GM12878 (cell line): ENCODE measurements around the gene TK1. TPM values are rescaled to one million over a fixed set of nuclear protein-coding genes. Genes with fewer than 3 reads are reported as not detected.

Source experiments
- ESRRA ChIP-seq: IDR thresholded peaks from 2 replicates; pipeline ENCODE4 v1.6.1; 2012; ENCODE audit warnings: mild to moderate bottlenecking, low read length, improper control_type of control experiment
- ZZZ3 ChIP-seq: IDR thresholded peaks from 2 replicates; pipeline ENCODE4 v1.6.1; 2011; ENCODE audit warnings: low read depth; ENCODE audit not compliant: control insufficient read depth, insufficient read length
- polyA plus RNA-seq, 11 experiments: library from polyadenylated mRNA; depleted of rRNA in 4 of 11; unstranded in 6 of 11; stranded (reverse) in 5 of 11; fragments of >200 nt; fragmentation: Nextera tagmentation in 4 of 11; fragmentation: Illumina TruSeq in 1 of 11; extraction: Ambion mirVana in 4 of 11; extraction: Trizol in 1 of 11; gene quantifications; 1 replicate in 1 of 11; 2 replicates in 10 of 11; pipeline versions ENCODE4 v1.2.1 to v1.2.3, GENCODE V29; 2011 to 2016; ENCODE audit warnings: inconsistent platforms in 2 of 11, missing spikeins in 2 of 11, low read depth in 1 of 11
- total RNA-seq, 4 experiments: library from RNA; depleted of rRNA in 3 of 4; stranded (reverse); fragments of >200 nt in 3 of 4; fragmentation: Illumina TruSeq in 1 of 4; extraction: Trizol in 1 of 4; gene quantifications; 2 replicates each; pipeline versions ENCODE4 v1.2.1 to v1.2.3, GENCODE V29; 2013 to 2021
- TF ChIP-seq, protein P1 (sequence below): fragments of 450-650 bp; IDR thresholded peaks from 2 replicates; pipeline ENCODE4 v1.6.1; 2016; ENCODE audit warnings: mild to moderate bottlenecking
- TF ChIP-seq, protein P2 (sequence below): fragments of 450-650 bp; formaldehyde crosslinking; IDR thresholded peaks from 2 replicates; pipeline ENCODE4 v1.4.0; 2020; ENCODE audit warnings: mild to moderate bottlenecking, moderate library complexity
- TF ChIP-seq, protein P3 (sequence below): IDR thresholded peaks from 2 replicates; pipeline ENCODE4 v1.6.1; 2011; ENCODE audit warnings: borderline replicate concordance, low read depth, mild to moderate bottlenecking, moderate library complexity, mixed read lengths, low read length; ENCODE audit not compliant: insufficient read depth; ENCODE audit errors: extremely low read length

Gene TK1
- total and polyA plus RNA-seq, 10 of the 15 experiments (the other 5 are each of a cell fraction or from before 2014, with no cell fraction given): 4.6 to 175 (median 77.9) TPM

DNA sequence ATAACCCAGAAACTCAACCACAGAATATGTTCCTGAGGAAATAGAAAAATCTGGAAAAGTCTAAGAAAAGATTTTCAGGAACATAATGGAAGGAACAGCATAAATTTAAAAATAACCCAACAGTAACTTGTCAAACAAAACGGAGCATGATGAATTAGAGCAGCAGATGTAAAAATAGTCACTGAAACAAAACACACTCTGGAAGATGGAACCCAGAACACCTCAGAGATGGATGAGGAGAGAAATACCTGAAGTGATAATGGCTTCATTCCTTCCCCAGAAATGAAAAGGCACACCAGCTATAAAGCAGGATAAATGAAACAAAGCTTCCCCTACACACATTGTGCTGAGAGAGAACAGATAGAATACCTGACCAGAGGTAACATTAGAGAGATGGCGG is 6.3 kb downstream of the TK1 start (continued):
- TF ChIP-seq, protein P1, sequence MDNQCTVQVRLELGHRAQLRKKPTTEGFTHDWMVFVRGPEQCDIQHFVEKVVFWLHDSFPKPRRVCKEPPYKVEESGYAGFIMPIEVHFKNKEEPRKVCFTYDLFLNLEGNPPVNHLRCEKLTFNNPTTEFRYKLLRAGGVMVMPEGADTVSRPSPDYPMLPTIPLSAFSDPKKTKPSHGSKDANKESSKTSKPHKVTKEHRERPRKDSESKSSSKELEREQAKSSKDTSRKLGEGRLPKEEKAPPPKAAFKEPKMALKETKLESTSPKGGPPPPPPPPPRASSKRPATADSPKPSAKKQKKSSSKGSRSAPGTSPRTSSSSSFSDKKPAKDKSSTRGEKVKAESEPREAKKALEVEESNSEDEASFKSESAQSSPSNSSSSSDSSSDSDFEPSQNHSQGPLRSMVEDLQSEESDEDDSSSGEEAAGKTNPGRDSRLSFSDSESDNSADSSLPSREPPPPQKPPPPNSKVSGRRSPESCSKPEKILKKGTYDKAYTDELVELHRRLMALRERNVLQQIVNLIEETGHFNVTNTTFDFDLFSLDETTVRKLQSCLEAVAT: no peak
- no peak for TF ChIP-seq ESRRA
- TF ChIP-seq ZZZ3: no peak
- TF ChIP-seq, protein P2, sequence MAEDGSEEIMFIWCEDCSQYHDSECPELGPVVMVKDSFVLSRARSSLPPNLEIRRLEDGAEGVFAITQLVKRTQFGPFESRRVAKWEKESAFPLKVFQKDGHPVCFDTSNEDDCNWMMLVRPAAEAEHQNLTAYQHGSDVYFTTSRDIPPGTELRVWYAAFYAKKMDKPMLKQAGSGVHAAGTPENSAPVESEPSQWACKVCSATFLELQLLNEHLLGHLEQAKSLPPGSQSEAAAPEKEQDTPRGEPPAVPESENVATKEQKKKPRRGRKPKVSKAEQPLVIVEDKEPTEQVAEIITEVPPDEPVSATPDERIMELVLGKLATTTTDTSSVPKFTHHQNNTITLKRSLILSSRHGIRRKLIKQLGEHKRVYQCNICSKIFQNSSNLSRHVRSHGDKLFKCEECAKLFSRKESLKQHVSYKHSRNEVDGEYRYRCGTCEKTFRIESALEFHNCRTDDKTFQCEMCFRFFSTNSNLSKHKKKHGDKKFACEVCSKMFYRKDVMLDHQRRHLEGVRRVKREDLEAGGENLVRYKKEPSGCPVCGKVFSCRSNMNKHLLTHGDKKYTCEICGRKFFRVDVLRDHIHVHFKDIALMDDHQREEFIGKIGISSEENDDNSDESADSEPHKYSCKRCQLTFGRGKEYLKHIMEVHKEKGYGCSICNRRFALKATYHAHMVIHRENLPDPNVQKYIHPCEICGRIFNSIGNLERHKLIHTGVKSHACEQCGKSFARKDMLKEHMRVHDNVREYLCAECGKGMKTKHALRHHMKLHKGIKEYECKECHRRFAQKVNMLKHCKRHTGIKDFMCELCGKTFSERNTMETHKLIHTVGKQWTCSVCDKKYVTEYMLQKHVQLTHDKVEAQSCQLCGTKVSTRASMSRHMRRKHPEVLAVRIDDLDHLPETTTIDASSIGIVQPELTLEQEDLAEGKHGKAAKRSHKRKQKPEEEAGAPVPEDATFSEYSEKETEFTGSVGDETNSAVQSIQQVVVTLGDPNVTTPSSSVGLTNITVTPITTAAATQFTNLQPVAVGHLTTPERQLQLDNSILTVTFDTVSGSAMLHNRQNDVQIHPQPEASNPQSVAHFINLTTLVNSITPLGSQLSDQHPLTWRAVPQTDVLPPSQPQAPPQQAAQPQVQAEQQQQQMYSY (CRISPR knock-in tag): no peak
- TF ChIP-seq, protein P3, sequence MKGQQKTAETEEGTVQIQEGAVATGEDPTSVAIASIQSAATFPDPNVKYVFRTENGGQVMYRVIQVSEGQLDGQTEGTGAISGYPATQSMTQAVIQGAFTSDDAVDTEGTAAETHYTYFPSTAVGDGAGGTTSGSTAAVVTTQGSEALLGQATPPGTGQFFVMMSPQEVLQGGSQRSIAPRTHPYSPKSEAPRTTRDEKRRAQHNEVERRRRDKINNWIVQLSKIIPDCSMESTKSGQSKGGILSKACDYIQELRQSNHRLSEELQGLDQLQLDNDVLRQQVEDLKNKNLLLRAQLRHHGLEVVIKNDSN: no peak
